ENCODE results near the gene NUP62.
"Not testable (repeated sequence)": the region's sequence is repeated elsewhere in the genome, so short reads cannot be mapped to it uniquely, and the experiment has no call there.

Gene NUP62, protein sequence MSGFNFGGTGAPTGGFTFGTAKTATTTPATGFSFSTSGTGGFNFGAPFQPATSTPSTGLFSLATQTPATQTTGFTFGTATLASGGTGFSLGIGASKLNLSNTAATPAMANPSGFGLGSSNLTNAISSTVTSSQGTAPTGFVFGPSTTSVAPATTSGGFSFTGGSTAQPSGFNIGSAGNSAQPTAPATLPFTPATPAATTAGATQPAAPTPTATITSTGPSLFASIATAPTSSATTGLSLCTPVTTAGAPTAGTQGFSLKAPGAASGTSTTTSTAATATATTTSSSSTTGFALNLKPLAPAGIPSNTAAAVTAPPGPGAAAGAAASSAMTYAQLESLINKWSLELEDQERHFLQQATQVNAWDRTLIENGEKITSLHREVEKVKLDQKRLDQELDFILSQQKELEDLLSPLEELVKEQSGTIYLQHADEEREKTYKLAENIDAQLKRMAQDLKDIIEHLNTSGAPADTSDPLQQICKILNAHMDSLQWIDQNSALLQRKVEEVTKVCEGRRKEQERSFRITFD

GRCh38 chr19:49929121-49929610 lies at the start of gene NUP62, which contains the start of gene ATF5:
NUP62 (minus strand) TSS chr19:49929504; CDS start chr19:49909807, 19,697 bp downstream.
ATF5 (plus strand) TSS chr19:49929205; CDS start chr19:49930851, 1,646 bp downstream.
- DNase-seq (ENCODE audit: low spot score): peak; percentile 88

DNA sequence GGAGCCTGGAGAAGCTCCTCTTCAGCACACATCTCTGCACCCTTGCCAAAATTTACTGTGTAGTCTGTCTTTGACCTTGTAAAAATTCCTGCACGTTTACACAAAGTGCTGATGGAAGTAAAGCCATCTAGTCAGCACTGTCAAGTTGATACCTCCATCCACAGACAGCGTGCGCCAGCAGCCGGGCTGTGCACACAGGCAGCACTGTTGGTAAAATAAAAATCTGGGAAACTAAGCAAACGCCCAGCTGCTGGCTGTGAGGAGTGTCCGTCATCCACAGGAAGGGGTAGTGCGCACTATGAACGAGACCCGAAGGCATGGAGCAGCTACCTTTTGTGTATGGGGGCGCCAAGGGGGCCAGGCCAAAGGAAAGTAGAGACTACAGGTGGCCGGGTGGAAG lies 49.0 kb upstream of the NUP62 start:
- no peak for DNase-seq (ENCODE audit: low spot score)

DNA sequence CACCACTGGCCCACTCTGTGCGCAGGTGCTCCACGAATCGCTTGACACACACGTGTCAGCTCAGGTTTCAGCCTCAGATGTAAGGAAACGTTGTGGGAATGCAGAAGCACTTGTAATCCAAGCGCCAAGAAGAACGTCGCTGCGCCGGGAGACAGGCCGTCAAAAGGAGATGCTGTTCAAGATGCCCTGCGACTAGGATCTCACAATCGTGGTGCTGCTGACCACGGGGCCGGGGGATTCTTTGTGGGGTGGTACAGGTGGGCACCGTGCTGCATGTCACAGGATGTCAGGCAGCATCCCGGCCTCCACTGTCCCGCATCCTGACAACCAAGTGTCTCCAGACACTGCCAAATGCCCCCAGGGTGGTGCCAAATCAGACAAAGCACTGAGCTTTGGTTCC lies 48.6 kb upstream of the NUP62 start:
- DNase-seq (ENCODE audit: low spot score): no peak

DNA sequence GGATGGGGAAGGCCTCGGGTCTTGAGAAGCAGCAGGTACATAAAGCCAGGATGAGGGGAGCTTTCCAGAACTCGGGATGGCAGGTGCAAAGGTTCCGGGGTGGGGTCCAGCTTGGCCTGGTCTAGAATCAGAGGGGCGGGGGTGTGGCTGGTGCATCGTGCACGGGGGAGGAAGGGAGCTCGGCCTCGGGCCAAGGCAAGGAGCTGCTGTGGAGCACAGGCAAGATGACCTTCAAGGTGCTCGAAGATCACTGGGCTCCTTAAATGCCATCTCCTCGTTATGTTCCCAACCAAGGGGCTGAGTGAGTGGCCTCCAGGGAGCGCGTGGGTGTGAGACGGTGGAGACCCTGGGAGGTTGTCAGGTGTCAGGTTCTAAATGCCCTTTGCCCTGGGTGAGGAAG lies 47.8 kb upstream of the NUP62 start:
- DNase-seq (ENCODE audit: low spot score): no peak

GRCh38 chr19:49976496-49976895 lies 47.2 kb upstream of the NUP62 start:
- DNase-seq (ENCODE audit: low spot score): no peak

- no peak for DNase-seq (ENCODE audit: low spot score)
These were observed 45.7 kb upstream of the NUP62 start for GRCh38 chr19:49975051-49975450.

DNA sequence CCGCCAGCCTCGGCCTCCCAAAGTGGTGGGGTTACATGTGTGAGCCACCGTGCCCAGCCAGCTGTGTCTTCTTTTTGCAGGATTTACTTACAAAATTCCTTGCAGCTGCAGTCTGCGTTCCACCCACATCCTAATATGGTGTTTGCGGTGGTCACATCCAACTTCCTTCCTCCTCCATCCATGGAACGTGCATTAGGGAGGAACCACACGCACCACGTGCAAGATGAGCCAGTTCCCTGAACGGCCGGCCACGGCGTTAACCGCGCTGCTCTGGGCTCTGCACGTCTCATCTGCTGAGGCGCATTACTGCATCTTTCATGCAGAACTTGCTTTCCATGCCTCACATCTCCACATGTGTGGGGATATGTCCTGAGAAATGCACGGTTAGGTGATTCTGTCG lies 44.7 kb upstream of the NUP62 start:
- DNase-seq (ENCODE audit: low spot score): no peak

- no peak for DNase-seq (ENCODE audit: low spot score)
These were observed 43.5 kb upstream of the NUP62 start for GRCh38 chr19:49972841-49973240.

DNA sequence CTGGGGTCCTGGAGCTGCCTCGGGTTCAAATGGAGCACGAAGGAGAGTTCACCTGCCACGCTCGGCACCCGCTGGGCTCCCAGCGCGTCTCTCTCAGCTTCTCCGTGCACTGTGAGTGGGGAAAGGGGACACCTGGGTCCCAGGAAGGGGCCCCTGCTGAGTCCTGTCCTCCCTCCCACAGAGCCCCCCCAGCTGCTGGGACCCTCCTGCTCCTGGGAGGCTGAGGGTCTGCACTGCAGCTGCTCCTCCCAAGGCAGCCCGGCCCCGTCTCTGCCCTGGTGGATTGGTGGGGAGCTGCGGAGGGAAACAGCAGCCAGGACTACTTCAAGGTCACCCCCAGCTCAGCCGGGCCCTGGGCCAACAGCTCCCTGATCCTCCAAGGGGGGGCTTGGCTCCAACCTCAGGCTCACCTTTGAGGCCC lies 42.7 kb upstream of the NUP62 start:
- DNase-seq (ENCODE audit: low spot score): no peak

DNA sequence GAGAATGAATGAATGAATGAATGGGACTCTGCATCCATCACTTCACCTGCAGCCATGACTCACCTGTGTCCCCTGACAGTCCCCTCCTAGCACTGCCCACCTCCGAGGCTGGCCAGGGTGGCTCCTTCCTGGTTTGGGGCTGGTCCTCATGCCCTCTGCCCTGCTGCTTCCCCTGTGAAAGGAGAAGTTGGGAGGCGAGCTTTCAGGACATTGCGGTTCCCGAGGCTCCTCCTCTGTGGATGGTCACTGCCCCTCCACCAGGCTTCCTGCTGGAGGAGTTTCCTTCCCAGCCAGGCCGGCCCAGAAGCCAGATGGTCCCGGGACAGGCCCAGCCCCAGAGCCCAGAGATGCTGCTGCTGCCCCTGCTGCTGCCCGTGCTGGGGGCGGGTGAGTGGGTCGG lies 40.1 kb upstream of the NUP62 start:
- DNase-seq (ENCODE audit: low spot score): not testable (repeated sequence)

GRCh38 chr19:49968279-49968922 lies 39.1 kb upstream of the NUP62 start:
- DNase-seq (ENCODE audit: low spot score): no peak

DNA sequence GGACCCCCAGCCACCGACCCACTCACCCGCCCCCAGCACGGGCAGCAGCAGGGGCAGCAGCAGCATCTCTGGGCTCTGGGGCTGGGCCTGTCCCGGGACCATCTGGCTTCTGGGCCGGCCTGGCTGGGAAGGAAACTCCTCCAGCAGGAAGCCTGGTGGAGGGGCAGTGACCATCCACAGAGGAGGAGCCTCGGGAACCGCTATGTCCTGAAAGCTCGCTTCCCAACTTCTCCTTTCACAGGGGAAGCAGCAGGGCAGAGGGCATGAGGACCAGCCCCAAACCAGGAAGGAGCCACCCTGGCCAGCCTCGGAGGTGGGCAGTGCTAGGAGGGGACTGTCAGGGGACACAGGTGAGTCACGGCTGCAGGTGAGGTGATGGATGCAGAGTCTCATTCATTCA lies 31.7 kb upstream of the NUP62 start, which contains the start of gene SIGLEC11:
Gene SIGLEC11, minus strand, starts transcription at position 193 of the 400 bp plus-strand sequence. Its CDS starts 91 bp downstream, at position 102.
- not testable (repeated sequence) for DNase-seq (ENCODE audit: low spot score)

GRCh38 chr19:49959892-49960291 lies 30.6 kb upstream of the NUP62 start:
- not testable (repeated sequence) for DNase-seq (ENCODE audit: low spot score)

GRCh38 chr19:49958596-49958995 lies 29.3 kb upstream of the NUP62 start:
- not testable (repeated sequence) for DNase-seq (ENCODE audit: low spot score)

- DNase-seq (ENCODE audit: low spot score): not testable (repeated sequence)
These were observed 28.8 kb upstream of the NUP62 start for GRCh38 chr19:49958144-49958543.

DNA sequence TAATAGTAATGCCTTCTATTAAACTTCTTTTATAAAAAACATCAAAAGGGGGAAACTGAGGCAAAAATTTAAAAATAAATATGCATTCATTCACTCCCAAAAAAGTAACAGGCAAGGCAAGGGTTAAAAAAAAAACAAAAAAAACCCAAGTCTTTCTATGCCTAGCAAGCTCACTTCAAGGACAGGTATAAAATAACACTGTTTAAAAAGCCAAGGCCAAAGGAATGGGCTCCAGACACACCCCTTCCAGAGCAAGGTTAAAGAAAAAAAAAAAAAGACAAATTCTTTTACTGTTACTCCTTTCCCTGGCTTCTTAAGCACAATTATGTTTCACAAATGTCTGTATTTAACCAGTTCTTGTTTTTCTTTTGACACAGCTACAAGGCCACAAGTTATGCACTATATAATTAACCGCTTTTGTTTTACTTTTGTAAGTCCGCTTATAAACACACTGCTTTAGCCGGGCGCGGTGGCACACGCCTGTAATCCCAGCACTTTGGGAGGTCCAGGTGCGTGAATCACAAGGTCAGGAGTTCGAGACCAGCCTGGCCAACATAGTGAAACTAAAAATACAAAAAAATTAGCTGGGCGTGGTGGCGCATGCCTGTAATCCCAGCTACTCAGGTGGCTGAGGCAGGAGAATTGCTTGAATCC lies 28.1 kb upstream of the NUP62 start:
- DNase-seq (ENCODE audit: low spot score): no peak

- DNase-seq (ENCODE audit: low spot score): no peak
These were observed 26.8 kb upstream of the NUP62 start for GRCh38 chr19:49956115-49956495.

- no peak for DNase-seq (ENCODE audit: low spot score)
These were observed 25.6 kb upstream of the NUP62 start for GRCh38 chr19:49954933-49955332.

- no peak for DNase-seq (ENCODE audit: low spot score)
These were observed 25.0 kb upstream of the NUP62 start for GRCh38 chr19:49954092-49954829.

DNA sequence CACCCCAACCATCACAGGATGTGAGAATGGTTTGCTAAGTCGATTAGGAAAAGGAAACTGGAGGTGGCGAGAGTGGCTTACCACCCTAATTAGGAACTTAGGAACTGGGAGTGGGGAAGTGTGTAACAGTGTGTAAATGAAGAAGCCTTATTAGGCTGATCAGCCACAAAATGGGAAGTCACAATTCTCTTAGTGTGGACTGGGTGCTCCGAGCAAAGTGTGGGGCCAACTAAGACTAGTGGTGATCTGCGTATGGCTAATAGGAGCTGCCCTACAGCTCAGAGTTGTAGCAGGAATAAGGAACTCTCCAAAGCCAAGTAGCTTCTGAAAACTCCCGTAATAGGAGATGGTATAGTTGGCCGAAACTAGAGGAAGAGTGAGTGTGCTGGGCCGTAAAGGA lies 24.1 kb upstream of the NUP62 start:
- DNase-seq (ENCODE audit: low spot score): no peak

DNA sequence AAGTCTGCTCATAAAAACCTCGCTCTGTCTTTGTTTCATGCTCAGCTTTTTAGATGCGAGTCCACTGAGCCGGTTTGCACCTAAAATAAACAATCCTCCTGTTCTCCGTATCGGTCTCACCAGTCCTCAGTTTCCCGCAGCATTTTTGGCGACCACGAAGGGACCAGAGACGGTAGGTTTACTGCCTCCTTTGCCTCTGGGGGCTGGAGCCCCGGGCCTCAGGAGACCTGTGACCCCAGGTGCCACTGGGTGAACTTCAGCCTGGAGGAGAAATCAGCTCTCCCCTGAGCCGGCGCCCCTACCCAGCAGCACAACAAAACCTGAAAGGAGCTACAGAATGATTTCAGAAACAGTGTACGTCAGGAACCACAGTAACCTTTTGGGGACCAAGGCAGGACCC lies 23.6 kb upstream of the NUP62 start:
- no peak for DNase-seq (ENCODE audit: low spot score)

- DNase-seq (ENCODE audit: low spot score): no peak
These were observed 23.2 kb upstream of the NUP62 start for GRCh38 chr19:49952479-49952836.
